Esophagus muscularis mucosa (tissue), 3 donors: ENCODE data around the gene SPATA24.

ENCODE experiments used
- CTCF ChIP-seq, 3 experiments: fragments of 200-600 bp in 2 of 3; fragments of 450-650 bp in 1 of 3; sonication (generic) in 2 of 3; IDR thresholded peaks; one replicate each; pipeline ENCODE4 v1.5.1; 2017 to 2019; ENCODE audit warnings: antibody characterized with exemption in 3 of 3, mild to moderate bottlenecking in 2 of 3, moderate library complexity in 1 of 3
- EP300 ChIP-seq: sonication (generic); formaldehyde crosslinking; IDR thresholded peaks from one replicate; pipeline ENCODE4 v1.6.1; 2017; ENCODE audit warnings: antibody characterized with exemption

- TF ChIP-seq EP300 (no peak), CTCF (IDR thresholded peaks at IDR 0.05) (no peak)
Observed at GRCh38 chr5:139358064-139358463, 45.8 kb downstream of the SPATA24 start.
